Rectal smooth muscle tissue (tissue), 1 donor: ENCODE measurements around the gene ABCG1.

Experiments used
- H3K27ac ChIP-seq: one replicate; pipeline ENCODE4 v1.7.0; 2013; ENCODE audit warnings: low read depth, low read length, inconsistent platforms
- H3K27me3 ChIP-seq: one replicate; pipeline ENCODE4 v1.7.0; 2013; ENCODE audit warnings: low read length; ENCODE audit not compliant: control insufficient read depth, insufficient read depth
- H3K36me3 ChIP-seq: one replicate; pipeline ENCODE4 v1.7.0; 2013; ENCODE audit warnings: low read length; ENCODE audit not compliant: control insufficient read depth, insufficient read depth
- H3K4me1 ChIP-seq: one replicate; pipeline ENCODE4 v1.7.0; 2013; ENCODE audit warnings: low read length; ENCODE audit not compliant: control insufficient read depth, insufficient read depth
- H3K4me3 ChIP-seq: one replicate; pipeline ENCODE4 v1.7.0; 2013; ENCODE audit warnings: low read length
- H3K9ac ChIP-seq: one replicate; pipeline ENCODE4 v1.7.0; 2013; ENCODE audit warnings: low read length

The ABCG1 gene

DNA sequence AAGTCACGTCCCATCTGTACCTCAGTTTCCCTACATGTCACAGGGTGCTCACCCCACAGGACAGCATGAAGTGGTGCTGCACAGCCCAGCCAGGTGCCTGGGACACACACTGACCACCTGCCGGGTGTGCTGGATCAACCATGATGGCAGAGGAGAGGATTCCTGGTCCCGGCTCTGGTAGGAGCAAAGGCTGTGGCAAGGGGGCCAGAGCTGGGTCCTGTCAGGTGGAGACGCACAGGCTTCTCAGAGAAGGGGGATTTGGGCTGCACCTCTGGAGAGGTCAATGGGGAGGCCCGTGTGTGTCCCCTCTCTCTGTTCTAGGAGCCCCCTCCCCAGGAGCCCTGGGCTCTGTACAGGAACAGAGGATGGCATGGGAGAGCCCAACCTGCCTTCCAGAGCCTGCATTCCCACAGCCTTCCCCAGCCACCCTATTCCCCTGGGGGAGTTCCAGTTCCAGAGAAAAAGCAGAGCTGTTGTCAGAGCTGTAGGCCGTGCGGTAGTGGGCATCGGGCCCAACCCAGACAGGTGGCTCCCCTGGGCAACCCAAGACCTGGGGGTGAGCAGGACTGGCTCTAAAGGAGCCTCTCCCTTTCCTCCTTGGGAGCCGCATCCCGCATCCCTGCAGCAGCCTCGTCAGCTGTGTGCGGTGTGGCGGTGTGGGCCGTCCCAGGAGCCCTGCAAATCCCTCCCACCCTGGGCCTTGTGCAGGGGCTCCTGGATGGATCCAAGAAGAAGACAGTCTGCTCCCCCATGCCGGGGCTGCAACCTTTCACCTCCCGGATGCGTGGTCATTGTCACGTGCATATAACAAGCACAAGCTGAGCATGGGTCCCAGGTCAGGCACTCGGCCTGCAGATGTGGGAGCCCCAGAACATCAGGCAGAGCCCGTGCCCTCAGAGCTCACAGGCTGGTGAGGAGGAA is 99.1 kb downstream of the ABCG1 start:
- no peak overlapping the region for H3K9ac ChIP-seq
- H3K4me3 ChIP-seq: no peak overlapping the region
- no peaks in the 10 kb centered on the region for H3K36me3 ChIP-seq
- H3K27ac ChIP-seq: no peak overlapping the region
- no peaks in the 10 kb centered on the region for H3K27me3 ChIP-seq
- no peaks in the 10 kb centered on the region for H3K4me1 ChIP-seq

DNA sequence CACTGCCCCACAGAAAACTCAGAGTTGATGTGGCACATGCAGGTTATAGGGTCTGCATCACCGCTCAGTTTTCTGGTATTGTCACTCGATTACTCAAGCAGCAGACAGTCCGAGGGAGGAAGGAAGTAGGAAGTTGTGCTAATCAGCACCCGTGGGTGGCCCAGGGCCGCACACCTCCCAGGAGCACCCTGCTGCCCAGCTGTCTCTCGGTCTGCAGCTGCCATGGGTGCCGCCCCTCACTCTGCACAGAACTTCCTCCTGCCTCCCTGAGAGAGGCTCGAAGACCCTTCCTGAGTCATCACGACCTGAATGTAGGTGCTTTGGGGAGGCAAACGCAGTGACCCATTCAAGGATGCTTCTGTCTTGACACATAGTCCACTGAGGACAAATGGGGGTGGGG is 100.4 kb downstream of the ABCG1 start:
- H3K9ac ChIP-seq: no peak overlapping the region
- no peaks in the 10 kb centered on the region for H3K36me3 ChIP-seq
- no peaks in the 10 kb centered on the region for H3K27me3 ChIP-seq
- H3K27ac ChIP-seq: no peak overlapping the region
- no peak overlapping the region for H3K4me3 ChIP-seq
- H3K4me1 ChIP-seq: no peaks in the 10 kb centered on the region

DNA sequence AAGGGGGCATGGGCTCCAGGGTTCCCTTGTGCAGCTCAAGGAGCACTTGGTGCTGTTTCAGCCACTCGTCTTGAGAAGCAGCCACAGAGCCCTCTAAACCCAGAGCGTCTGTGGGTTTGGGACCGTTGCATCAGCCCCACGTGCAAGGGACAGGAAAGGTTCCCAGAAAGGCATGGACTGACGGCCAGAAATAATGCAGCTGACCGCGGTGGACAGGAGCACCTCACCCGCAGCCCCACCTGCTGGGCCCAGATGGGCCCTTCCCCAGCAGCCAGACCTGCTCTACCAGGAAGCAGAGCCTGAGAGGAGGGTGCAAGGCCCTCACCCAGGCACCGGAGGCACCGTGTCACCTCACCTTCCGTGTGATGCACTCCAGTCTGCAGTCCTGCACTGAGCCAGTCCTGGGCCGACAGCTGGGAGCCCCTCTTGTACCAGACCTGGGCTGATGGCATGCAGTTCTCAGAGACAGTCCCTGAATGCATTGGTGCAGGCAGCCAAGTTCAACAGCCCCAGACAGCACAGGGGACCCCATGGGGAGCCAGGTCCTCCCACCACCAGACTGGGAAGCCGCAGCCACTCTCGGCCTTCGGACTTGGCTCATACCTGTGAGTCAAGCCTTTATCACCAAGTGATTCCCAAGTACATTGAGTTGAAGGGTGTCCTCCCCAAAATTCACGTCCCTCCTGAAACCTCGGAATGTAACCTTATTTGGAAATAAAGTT is 101.1 kb downstream of the ABCG1 start:
- Histone ChIP-seq H3K4me3 (no peak overlapping the region), H3K27ac (no peak overlapping the region), H3K9ac (no peak overlapping the region), H3K36me3 (no peaks in the 10 kb centered on the region), H3K4me1 (no peaks in the 10 kb centered on the region), H3K27me3 (no peaks in the 10 kb centered on the region)

DNA sequence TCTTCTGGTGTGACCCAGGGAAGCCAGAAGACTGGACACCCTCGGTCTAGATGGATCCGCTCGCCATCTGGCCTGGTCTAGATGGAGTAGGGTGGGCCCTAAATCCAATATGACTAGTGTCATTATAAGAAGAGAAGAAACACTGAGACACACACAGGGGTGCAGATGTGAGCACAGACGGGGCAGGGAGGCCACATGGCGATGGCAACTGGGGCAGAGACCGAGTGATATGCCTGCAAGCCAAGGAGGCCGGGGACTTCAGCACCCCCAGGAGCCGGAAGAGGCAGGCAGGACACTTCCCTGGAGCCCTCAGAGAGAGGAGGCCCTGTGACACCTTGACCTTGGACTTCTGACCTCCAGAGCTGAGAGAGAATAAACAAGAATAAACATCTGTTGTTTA is 101.9 kb downstream of the ABCG1 start:
- Histone ChIP-seq H3K36me3 (no peaks in the 10 kb centered on the region), H3K4me1 (no peaks in the 10 kb centered on the region), H3K9ac (no peak overlapping the region), H3K27me3 (no peaks in the 10 kb centered on the region), H3K4me3 (no peak overlapping the region), H3K27ac (no peak overlapping the region)

DNA sequence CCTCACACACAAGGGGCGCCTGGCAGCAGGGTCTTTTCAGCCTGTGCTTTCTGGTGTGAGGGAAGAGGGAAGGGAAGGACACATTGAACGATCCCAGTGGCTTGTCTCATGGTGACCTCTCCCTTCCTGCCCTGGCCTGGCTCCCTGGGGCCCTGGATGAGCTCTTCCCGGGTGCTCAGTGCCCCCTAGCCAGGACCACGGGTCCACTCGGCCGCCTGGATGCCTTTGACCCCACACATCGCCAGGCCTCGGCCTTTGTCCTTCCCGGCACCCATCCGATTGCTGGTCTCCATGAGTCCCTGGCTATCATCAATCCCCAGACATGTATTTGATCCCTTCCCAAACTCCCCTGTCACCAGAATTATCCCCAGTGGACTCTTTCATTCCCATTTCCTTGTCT is 102.3 kb downstream of the ABCG1 start:
- Histone ChIP-seq H3K27ac (no peak overlapping the region), H3K9ac (no peak overlapping the region), H3K4me3 (no peak overlapping the region), H3K4me1 (no peaks in the 10 kb centered on the region), H3K27me3 (no peaks in the 10 kb centered on the region), H3K36me3 (no peaks in the 10 kb centered on the region)

DNA sequence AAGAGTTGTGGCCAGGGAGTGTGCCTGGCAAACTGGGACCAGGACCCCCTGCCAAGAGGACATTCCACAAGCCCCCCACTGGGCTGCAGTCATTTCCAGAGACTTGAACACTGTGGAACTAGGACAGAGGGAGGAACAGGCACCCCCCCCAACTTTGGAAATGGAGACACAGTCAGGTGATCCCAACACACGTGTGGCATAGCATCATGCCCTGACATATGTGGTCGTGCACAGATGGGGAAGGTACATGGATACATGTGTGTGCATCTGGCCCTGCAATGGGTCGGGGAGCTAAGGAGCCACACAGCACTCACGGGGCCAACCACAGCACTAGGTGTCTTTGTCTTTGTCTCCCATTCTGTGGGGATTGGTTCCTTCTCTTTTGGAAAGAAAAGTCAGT is 102.9 kb downstream of the ABCG1 start:
- no peak overlapping the region for H3K27ac ChIP-seq
- H3K4me1 ChIP-seq: no peaks in the 10 kb centered on the region
- H3K27me3 ChIP-seq: no peaks in the 10 kb centered on the region
- no peaks in the 10 kb centered on the region for H3K36me3 ChIP-seq
- H3K9ac ChIP-seq: no peak overlapping the region
- H3K4me3 ChIP-seq: no peak overlapping the region

DNA sequence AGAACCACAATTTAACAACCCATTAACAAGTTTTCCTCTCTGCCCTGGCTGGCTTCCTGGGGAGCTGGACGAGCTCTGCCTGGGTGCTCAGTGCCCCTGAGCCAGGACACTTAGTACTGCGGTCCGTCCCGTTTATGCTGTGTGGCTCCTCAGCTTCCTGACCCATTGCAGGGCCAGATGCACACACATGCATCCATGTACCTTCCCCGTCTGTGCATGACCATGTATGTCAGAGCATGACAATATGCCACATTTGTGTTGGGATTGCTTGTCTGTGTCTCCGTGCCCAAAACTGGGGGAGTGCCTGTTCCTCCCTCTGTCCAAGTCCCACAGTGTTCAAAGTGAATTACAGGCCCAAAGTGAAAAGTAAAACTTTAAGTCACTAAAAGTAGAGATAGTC is 106.0 kb downstream of the ABCG1 start:
- Histone ChIP-seq H3K4me1 (no peaks in the 10 kb centered on the region), H3K36me3 (no peaks in the 10 kb centered on the region), H3K9ac (no peak overlapping the region), H3K27me3 (no peaks in the 10 kb centered on the region), H3K4me3 (no peak overlapping the region), H3K27ac (no peak overlapping the region)

DNA sequence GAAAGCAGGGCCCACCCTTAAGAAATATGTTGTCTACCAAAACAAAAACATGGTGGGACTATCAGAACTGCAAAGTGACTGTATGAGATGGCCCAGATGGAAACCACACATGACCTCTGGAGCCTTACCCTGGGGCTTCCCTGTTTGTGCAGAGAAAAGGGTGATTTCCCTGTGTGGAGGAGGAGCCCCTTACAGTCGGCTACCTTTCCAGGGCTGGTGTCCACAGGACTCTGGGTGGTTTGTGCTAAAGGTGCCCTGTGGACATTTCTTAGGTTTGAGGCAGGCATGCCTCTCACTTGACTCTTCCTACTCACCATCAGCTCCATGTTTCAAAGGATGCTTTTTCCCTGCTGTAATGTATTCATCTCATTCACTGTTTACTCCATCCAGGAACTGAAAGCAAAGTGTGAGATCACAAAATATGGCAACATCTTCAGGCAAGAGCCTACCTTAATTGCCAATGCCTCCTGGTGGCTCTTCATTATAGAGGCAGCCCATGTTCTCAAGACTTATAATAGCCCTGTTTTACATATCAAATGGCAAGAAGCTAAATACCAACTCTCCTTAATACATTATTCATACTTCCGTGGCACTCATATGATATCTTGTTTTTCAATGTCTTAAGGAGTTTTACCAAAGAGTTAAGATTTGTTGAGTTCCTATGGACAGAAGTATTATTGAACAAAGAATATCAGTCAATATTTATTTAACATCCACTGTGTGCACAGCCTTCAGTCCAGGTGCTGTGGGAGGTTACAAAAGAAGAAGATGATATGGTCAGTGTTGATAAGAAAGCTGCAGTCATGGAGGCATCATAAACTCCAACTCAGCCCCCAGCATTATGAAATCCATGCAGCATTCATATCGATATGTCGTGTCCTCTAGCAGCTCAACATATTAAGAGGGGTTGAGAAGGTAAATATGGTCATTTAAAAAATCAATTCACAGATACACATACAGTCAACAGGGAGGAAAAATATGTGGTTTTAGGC is 111.7 kb downstream of the ABCG1 start:
- Histone ChIP-seq H3K4me1 (no peaks in the 10 kb centered on the region), H3K9ac (no peak overlapping the region), H3K27me3 (no peaks in the 10 kb centered on the region), H3K36me3 (no peaks in the 10 kb centered on the region), H3K27ac (no peak overlapping the region), H3K4me3 (no peak overlapping the region)

DNA sequence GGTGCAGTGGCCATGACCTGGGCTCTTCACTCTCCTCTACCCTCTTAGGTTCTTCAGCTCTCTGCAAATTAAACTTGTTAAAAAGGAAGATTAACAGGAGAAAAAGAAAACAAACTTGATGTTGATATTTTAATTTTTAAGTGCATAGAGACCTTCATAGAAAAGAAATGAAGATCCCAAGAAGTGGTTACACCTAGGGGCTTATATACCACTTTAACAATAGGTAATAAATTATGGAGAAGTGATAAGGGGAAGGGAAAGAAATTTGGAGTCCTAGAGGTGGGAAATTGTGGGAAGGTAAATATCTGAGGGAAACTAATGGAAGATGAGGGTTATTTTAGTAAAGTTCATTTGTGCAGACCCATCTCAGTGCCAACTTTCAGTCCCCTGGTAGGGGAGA is 112.7 kb downstream of the ABCG1 start:
- H3K27ac ChIP-seq: no peak overlapping the region
- H3K4me1 ChIP-seq: no peaks in the 10 kb centered on the region

DNA sequence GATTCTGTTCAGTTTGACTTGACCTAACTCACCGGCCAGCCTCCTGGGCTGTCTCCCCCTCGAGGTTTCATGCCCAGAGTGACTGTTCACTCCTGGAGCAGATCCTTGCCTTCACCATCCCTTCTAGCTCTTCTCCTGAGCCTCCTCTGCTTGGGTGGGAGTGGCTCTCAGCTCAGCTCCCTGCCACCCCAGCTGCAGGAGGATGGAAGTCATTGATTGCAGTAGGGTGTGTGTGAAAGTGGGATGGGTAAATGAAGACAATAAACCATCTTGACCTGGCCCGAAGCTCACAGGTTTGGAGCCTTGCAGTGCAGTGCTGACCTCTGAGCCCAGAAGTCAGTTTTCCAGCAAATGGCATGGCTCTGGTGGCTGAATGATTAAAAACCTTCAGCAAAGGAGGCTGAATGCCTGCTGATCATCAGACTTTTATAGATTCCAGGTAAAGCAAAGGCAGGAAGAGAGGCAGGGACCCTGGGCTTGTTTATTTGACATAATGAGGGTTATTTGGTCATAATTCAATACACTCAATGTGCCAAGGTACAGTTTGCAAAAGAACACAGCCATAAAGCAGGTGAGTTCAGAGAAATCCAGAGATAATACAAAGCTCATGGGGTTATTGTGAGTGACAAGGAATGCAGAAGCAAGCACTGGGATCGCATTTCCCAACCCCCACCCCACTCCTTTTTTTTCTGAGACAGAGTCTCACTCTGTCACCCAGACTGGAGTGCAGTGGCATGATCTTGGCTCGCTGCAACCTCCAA is 113.8 kb downstream of the ABCG1 start:
- no peaks in the 10 kb centered on the region for H3K36me3 ChIP-seq
- H3K4me1 ChIP-seq: no peaks in the 10 kb centered on the region
- H3K4me3 ChIP-seq: no peak overlapping the region
- H3K27me3 ChIP-seq: no peaks in the 10 kb centered on the region
- H3K9ac ChIP-seq: no peak overlapping the region
- H3K27ac ChIP-seq: no peak overlapping the region

More for the DNA sequence above, 112.7 kb downstream of the ABCG1 start:
- no peak overlapping the region for H3K9ac ChIP-seq
- H3K4me3 ChIP-seq: no peak overlapping the region
- no peaks in the 10 kb centered on the region for H3K36me3 ChIP-seq
- no peaks in the 10 kb centered on the region for H3K27me3 ChIP-seq

DNA sequence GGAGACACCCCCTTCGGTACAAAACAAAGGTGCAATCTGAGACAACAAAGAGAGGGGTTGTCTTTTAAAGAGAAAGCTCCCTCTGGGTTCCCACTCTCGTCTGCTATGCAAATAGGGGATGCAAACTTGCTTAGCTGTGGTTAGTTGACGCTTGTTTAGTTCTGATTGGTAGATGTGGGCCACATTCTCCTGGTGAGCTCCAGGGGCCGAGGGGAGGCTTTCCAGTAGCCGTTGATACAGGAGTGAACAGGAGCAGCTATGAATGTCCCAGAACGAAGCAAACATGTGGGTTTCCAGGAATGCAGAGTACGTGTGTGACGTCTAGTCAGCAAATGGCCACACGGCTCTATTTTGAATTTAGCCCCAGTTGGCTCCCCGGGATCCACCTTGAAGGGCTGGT is 117.1 kb downstream of the ABCG1 start:
- Histone ChIP-seq H3K27me3 (no peaks in the 10 kb centered on the region), H3K4me3 (no peak overlapping the region), H3K4me1 (no peaks in the 10 kb centered on the region), H3K9ac (no peak overlapping the region), H3K27ac (no peak overlapping the region), H3K36me3 (no peaks in the 10 kb centered on the region)
